Esophagus squamous epithelium (tissue), 4 donors: Measurements from ENCODE around the gene FTL.

Source experiments
- CTCF ChIP-seq, 6 experiments: fragments of 450-650 bp in 4 of 6; fragments of 200-600 bp in 2 of 6; sonication (generic) in 2 of 6; IDR thresholded peaks; one replicate each; pipeline ENCODE4 v1.5.1; 2016 to 2019; ENCODE audit warnings: antibody characterized with exemption in 6 of 6, mild to moderate bottlenecking in 4 of 6, moderate library complexity in 4 of 6
- POLR2A ChIP-seq, 4 donors: fragments of 450-650 bp; IDR thresholded peaks; one replicate each; pipeline ENCODE4 v1.6.1; 2017; ENCODE audit warnings: antibody characterized with exemption in 4 of 4, mild to moderate bottlenecking in 4 of 4, moderate library complexity in 3 of 4

- TF ChIP-seq CTCF (IDR thresholded peaks at IDR 0.05) (peak in 3 of 6 experiments; percentile 16 to 41 (median 25)), POLR2A (IDR thresholded peaks at IDR 0.05) (peak in 3 of 4 donors; percentile 52 to 84 (median 70))
Observed at GRCh38 chr19:48954595-48955307, 10.4 kb upstream of the FTL start, which contains the start of gene BAX.
